GM20431 (cell line): ENCODE data around the gene KLK11.

Source experiments
- in situ Hi-C: fragments of 300-500 bp; cut with MseI, MboI; formaldehyde crosslinking; loops from one replicate; pipeline ENCODE4 v1.15.0; 2020; ENCODE audit warnings: low sequenced_read_pairs; ENCODE audit not compliant: unreplicated experiment

KLK11 gene

GRCh38 chr19:50978772-50979390 is 47.5 kb downstream of the KLK11 start:
- in situ Hi-C loops = no loop called here

DNA sequence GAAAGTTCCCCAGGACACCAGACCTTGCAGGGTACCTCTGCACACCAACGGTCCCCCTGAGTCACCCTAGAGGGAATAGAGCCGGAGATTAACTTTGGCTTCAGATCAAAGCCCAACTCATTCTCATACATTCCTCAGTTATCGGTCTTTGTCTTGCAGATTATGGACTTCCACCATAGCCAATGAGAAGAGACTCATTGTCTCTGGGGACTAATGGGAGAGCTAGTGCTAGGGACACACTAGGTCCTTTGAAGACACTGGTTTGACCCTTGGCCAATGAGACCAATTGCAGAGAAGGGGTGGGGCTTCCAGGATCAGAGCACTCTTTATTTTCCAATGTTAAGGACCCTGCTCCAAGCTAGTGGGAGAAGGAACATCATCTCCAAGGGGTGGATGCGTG is 48.8 kb downstream of the KLK11 start:
- in situ Hi-C loops = no loop called here

- in situ Hi-C loops = no loop called here
These were observed 50.6 kb downstream of the KLK11 start for GRCh38 chr19:50975766-50976165.

DNA sequence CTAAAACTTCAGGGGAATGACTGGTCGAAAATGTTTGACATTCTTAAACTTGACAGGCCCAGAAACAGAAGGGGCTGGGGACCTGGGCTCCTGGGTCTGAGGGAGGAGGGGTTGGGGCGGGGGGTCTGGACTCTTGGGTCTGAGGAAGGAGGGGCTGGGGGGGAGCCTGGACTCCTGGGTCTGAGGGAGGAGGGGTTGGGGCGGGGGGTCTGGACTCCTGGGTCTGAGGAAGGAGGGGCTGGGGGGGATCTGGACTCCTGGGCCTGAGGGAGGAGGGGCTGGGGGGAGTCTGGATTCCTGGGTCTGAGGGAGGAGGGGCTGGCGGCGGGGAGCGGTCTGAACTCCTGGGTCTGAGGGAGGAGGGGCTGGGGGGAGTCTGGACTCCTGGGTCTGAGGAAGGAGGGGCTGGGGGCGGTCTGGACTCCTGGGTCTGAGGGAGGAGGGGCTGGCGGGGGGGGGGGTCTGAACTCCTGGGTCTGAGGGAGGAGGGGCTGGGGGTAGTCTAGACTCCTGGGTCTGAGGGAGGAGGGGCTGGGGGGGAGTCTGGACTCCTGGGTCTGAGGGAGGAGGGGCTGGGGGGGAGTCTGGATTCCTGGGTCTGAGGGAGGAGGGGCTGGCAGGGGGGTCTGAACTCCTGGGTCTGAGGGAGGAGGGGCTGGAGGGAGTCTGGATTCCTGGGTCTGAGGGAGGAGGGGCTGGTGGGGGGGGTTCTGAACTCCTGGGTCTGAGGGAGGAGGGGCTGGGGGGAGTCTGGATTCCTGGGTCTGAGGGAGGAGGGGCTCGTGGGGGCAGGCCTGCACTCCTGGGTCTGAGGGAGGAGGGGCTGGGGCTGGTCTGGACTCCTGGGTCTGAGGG is 51.5 kb downstream of the KLK11 start:
- in situ Hi-C loops = no loop called here

GRCh38 chr19:50972795-50973376 is 53.5 kb downstream of the KLK11 start:
- in situ Hi-C loops = no loop called here
